HCT116 (cell line): Measurements from ENCODE around the gene VDAC1. TPM values are rescaled to one million over a fixed set of nuclear protein-coding genes. Genes with fewer than 3 reads are reported as not detected.

Experiments used
- ATAC-seq: fragments of 200-7000 bp; cut with Tn5 transposase; 2 replicates; pipeline ENCODE4 v1.9.1; 2020; ENCODE audit warnings: mild to moderate bottlenecking, moderate library complexity
- BruUV-seq: library from RNA; stranded (reverse); fragments of 400-500 nt; replicated peaks from 2 replicates; lab custom pipeline; 2021; lab: Mats Ljungman, UMichigan
- CTCF ChIA-PET: fragments of 300-600 bp; sonication (Branson Sonifier 250); formaldehyde crosslinking; loops from one replicate; lab custom pipeline; 2021; ENCODE audit warnings: antibody characterized with exemption; lab: Charles Lee
- POLR2A ChIA-PET: fragments of 300-600, 350-600 bp; sonication (Branson Sonifier 250); formaldehyde crosslinking; loops from one replicate; lab custom pipeline; 2021; ENCODE audit warnings: antibody characterized with exemption; lab: Charles Lee
- RAD21 ChIA-PET, 2 experiments: fragments of 300-600 bp; sonication (Branson Sonifier 250); formaldehyde crosslinking; loops; one replicate each; lab custom pipeline; 2023; ENCODE audit warnings: low total read pairs in 2 of 2; ENCODE audit not compliant: uncharacterized antibody in 2 of 2, unreplicated experiment in 2 of 2, low non-redundant PET in 1 of 2; lab: Charles Lee
- DNase-seq: peaks from one replicate; pipeline ENCODE4 v3.0.0-alpha.2; 2010; ENCODE audit warnings: low read depth, low spot score
- H2AFZ ChIP-seq: fragments of 200-600 bp; shearing (Covaris generic), sonication (generic); 2 replicates; pipeline ENCODE4 v1.6.1; 2017; ENCODE audit warnings: low read depth, mixed run types, mixed read lengths, antibody characterized with exemption, low read length; ENCODE audit not compliant: poor library complexity, severe bottlenecking
- H3K27ac ChIP-seq: 2 replicates; pipeline ENCODE4 v1.5.1; 2012; ENCODE audit warnings: low read depth, low read length
- H3K27me3 ChIP-seq: fragments of 200-600 bp; sonication (generic); 2 replicates; pipeline ENCODE4 v1.6.1; 2016; ENCODE audit warnings: mixed run types, low read length, mixed read lengths; ENCODE audit not compliant: insufficient read depth
- H3K36me3 ChIP-seq, 2 experiments: fragments of 200-500 bp in 1 of 2; fragments of 200-600 bp in 1 of 2; sonication (Bioruptor generic) in 1 of 2; sonication (generic) in 1 of 2; 2 replicates each; pipeline versions ENCODE4 v1.5.1 to v1.6.1; 2014 to 2016; ENCODE audit warnings: low read length in 2 of 2, inconsistent platforms in 1 of 2, mixed read lengths in 1 of 2, mixed run types in 1 of 2; ENCODE audit not compliant: insufficient read depth in 2 of 2, control insufficient read depth in 1 of 2
- H3K4me1 ChIP-seq, 2 experiments: fragments of 200-600 bp in 1 of 2; sonication (generic) in 1 of 2; 2 replicates each; pipeline versions ENCODE4 v1.5.1 to v1.6.1; 2012 to 2017; ENCODE audit warnings: low read length in 2 of 2, inconsistent platforms in 1 of 2, mild to moderate bottlenecking in 1 of 2, mixed read lengths in 1 of 2, mixed run types in 1 of 2, moderate library complexity in 1 of 2; ENCODE audit not compliant: insufficient read depth in 2 of 2, control insufficient read depth in 1 of 2
- H3K4me2 ChIP-seq: fragments of 200-600 bp; sonication (generic); 2 replicates; pipeline ENCODE4 v1.6.1; 2017; ENCODE audit warnings: mixed run types, low read length, mixed read lengths
- H3K4me3 ChIP-seq, 2 experiments: fragments of 200-600 bp in 1 of 2; sonication (generic) in 1 of 2; replicated peaks in 1 of 2; 2 replicates each; pipeline ENCODE4 v1.5.1; 2011 to 2016; ENCODE audit warnings: low read length in 2 of 2, control low read depth in 1 of 2, low read depth in 1 of 2, mild to moderate bottlenecking in 1 of 2, mixed read lengths in 1 of 2, mixed run types in 1 of 2
- H3K79me2 ChIP-seq: fragments of 200-600 bp; sonication (generic); 2 replicates; pipeline ENCODE4 v1.6.1; 2017; ENCODE audit warnings: mild to moderate bottlenecking, mixed run types, low read length, moderate library complexity, mixed read lengths; ENCODE audit not compliant: insufficient read depth
- H3K9ac ChIP-seq: fragments of 200-600 bp; sonication (generic); 2 replicates; pipeline ENCODE4 v1.6.1; 2016; ENCODE audit warnings: low read length, mixed read lengths
- H3K9me2 ChIP-seq: fragments of 200-600 bp; sonication (generic), shearing (Covaris generic); 2 replicates; pipeline ENCODE4 v1.6.1; 2017; ENCODE audit warnings: mixed run types, mild to moderate bottlenecking, moderate library complexity; ENCODE audit not compliant: insufficient read depth
- H3K9me3 ChIP-seq, 2 experiments: fragments of 200-500 bp in 1 of 2; fragments of 200-600 bp in 1 of 2; sonication (Bioruptor generic) in 1 of 2; sonication (generic) in 1 of 2; 2 replicates each; pipeline ENCODE4 v1.6.1; 2014 to 2017; ENCODE audit warnings: low read length in 2 of 2, mixed read lengths in 2 of 2, inconsistent platforms in 1 of 2, low read depth in 1 of 2, mild to moderate bottlenecking in 1 of 2, mixed run types in 1 of 2, moderate library complexity in 1 of 2; ENCODE audit not compliant: control insufficient read depth in 1 of 2, insufficient read depth in 1 of 2
- H4K20me1 ChIP-seq: fragments of 200-600 bp; sonication (generic), shearing (Covaris generic); 2 replicates; pipeline ENCODE4 v1.6.1; 2017; ENCODE audit warnings: mixed run types, mild to moderate bottlenecking, moderate library complexity; ENCODE audit not compliant: insufficient read depth
- CEBPB ChIP-seq: IDR thresholded peaks from 2 replicates; pipeline ENCODE4 v1.6.1; 2012; ENCODE audit warnings: low read depth
- CTCF ChIP-seq, 3 experiments: fragments of 200-600 bp in 1 of 3; sonication (generic) in 1 of 3; IDR thresholded peaks in 2 of 3; conservative IDR thresholded peaks in 1 of 3; 2 replicates each; pipeline ENCODE4 v1.5.1; 2012 to 2017; ENCODE audit warnings: low read depth in 2 of 3, low read length in 2 of 3, antibody characterized with exemption in 1 of 3, borderline replicate concordance in 1 of 3, control low read depth in 1 of 3, mild to moderate bottlenecking in 1 of 3, mixed read lengths in 1 of 3, mixed run types in 1 of 3, moderate library complexity in 1 of 3; ENCODE audit not compliant: insufficient read depth in 1 of 3
- ELF1 ChIP-seq: IDR thresholded peaks from 2 replicates; pipeline ENCODE4 v1.6.1; 2012; ENCODE audit warnings: low read depth, borderline replicate concordance
- EZH2 ChIP-seq: fragments of 200-600 bp; sonication (generic); IDR thresholded peaks from 2 replicates; pipeline ENCODE4 v1.6.1; 2017; ENCODE audit warnings: antibody characterized with exemption, mixed run types
- MAX ChIP-seq: IDR thresholded peaks from 2 replicates; pipeline ENCODE4 v1.6.1; 2012
- POLR2A ChIP-seq: IDR thresholded peaks from 2 replicates; pipeline ENCODE4 v1.7.0; 2011; ENCODE audit warnings: borderline replicate concordance; ENCODE audit not compliant: insufficient read depth, insufficient read length; ENCODE audit errors: extremely low read depth
- POLR2AphosphoS5 ChIP-seq: IDR thresholded peaks from 2 replicates; pipeline ENCODE4 v1.6.1; 2011; ENCODE audit warnings: mild to moderate bottlenecking, low read depth, low read length, moderate library complexity
- SP1 ChIP-seq: IDR thresholded peaks from 2 replicates; pipeline ENCODE4 v1.6.1; 2012; ENCODE audit warnings: low read depth
- SRF ChIP-seq: IDR thresholded peaks from 2 replicates; pipeline ENCODE4 v1.6.1; 2012; ENCODE audit warnings: low read depth
- TCF7L2 ChIP-seq: IDR thresholded peaks from 2 replicates; pipeline ENCODE4 v1.7.0; 2011; ENCODE audit warnings: borderline replicate concordance, inconsistent platforms; ENCODE audit not compliant: insufficient read depth, insufficient read length; ENCODE audit errors: extremely low read depth
- YY1 ChIP-seq: IDR thresholded peaks from 2 replicates; pipeline ENCODE4 v1.6.1; 2011; ENCODE audit warnings: low read length, low read depth, moderate library complexity, mild to moderate bottlenecking; ENCODE audit not compliant: insufficient replicate concordance; ENCODE audit errors: extremely low read depth
- ZFX ChIP-seq: fragments of 450-650 bp; IDR thresholded peaks from 2 replicates; pipeline ENCODE4 v1.6.1; 2017
- ZNF274 ChIP-seq: fragments of 200-500 bp; sonication (Bioruptor generic); IDR thresholded peaks from 2 replicates; pipeline ENCODE4 v1.6.1; 2014; ENCODE audit warnings: mild to moderate bottlenecking, low read depth, low read length, inconsistent platforms
- intact Hi-C: fragments of 100-400 bp; cut with micrococcal nuclease; formaldehyde crosslinking; loops from 2 replicates; pipeline ENCODE4 v1.10.0; 2022
- total RNA-seq: library from RNA; stranded (reverse); gene quantifications from one replicate; pipeline ENCODE4 v1.2.1, GENCODE V29; 2021; ENCODE audit not compliant: unreplicated experiment
- TF ChIP-seq, protein P1 (sequence below): IDR thresholded peaks from 2 replicates; pipeline ENCODE4 v1.6.1; 2011; ENCODE audit warnings: mild to moderate bottlenecking, low read length, moderate library complexity; ENCODE audit not compliant: insufficient replicate concordance; ENCODE audit errors: extremely low read depth

VDAC1 gene
- total RNA-seq, 1 experiment from 2014 or later: 269 TPM

GRCh38 chr5:133925866-133926488, 78.8 kb downstream of the VDAC1 start:
- Histone ChIP-seq H3K9me2 (no peaks in the 10 kb centered on the region), H2AFZ (no peak overlapping the region), H3K36me3 (no peaks in the 10 kb centered on the region), H3K27me3 (peaks cover 13% of the 10 kb centered on the region), H3K9ac (no peak overlapping the region), H4K20me1 (no peaks in the 10 kb centered on the region), H3K4me1 (no peaks in the 10 kb centered on the region), H3K27ac (no peak overlapping the region), H3K79me2 (no peaks in the 10 kb centered on the region), H3K4me3 (no peak overlapping the region), H3K9me3 (no peaks in the 10 kb centered on the region), H3K4me2 (no peak overlapping the region)
- POLR2A ChIA-PET: no interaction called here
- no TSS peak for BruUV-seq
- no peak for ATAC-seq
- intact Hi-C loops: no loop called here
- TF ChIP-seq MAX (no peak), CTCF (IDR thresholded peaks at IDR 0.05 in 2 of 3, conservative IDR thresholded peaks at IDR 0.05 in 1 of 3; ENCODE audit: borderline replicate concordance in 1 of 3, insufficient read depth in 1 of 3, low read depth in 2 of 3, low read length in 2 of 3) (no peak), ELF1 (no peak), POLR2A (no peak), POLR2AphosphoS5 (no peak), EZH2 (no peak), SRF (no peak), SP1 (no peak), TCF7L2 (no peak), ZNF274 (no peak), ZFX (no peak), CEBPB (no peak), YY1 (no peak)
- TF ChIP-seq, protein P1, sequence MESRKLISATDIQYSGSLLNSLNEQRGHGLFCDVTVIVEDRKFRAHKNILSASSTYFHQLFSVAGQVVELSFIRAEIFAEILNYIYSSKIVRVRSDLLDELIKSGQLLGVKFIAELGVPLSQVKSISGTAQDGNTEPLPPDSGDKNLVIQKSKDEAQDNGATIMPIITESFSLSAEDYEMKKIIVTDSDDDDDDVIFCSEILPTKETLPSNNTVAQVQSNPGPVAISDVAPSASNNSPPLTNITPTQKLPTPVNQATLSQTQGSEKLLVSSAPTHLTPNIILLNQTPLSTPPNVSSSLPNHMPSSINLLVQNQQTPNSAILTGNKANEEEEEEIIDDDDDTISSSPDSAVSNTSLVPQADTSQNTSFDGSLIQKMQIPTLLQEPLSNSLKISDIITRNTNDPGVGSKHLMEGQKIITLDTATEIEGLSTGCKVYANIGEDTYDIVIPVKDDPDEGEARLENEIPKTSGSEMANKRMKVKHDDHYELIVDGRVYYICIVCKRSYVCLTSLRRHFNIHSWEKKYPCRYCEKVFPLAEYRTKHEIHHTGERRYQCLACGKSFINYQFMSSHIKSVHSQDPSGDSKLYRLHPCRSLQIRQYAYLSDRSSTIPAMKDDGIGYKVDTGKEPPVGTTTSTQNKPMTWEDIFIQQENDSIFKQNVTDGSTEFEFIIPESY: no peak
- CTCF ChIA-PET: no interaction called here
- no peak for DNase-seq
- RAD21 ChIA-PET: no interaction called here
